BLaER1 treated with 17β-estradiol and CSF1 and Interleukin-3, amounts not matched to agents 10 nM and 100 nM (cell line): Measurements from ENCODE around the gene SPSB4.

ENCODE experiments used
- H3K27ac ChIP-seq, 11 experiments: shearing (Covaris generic); formaldehyde crosslinking; 2 replicates each; pipeline ENCODE4 v1.8.1; 2022
- H3K27me3 ChIP-seq, 11 experiments: shearing (Covaris generic); formaldehyde crosslinking; 2 replicates each; pipeline ENCODE4 v1.8.1; 2022
- H3K36me3 ChIP-seq, 11 experiments: shearing (Covaris generic); formaldehyde crosslinking; 2 replicates each; pipeline ENCODE4 v1.8.1; 2022
- H3K4me1 ChIP-seq, 10 experiments: shearing (Covaris generic); formaldehyde crosslinking; 2 replicates each; pipeline ENCODE4 v1.8.1; 2022
- H3K4me2 ChIP-seq, 11 experiments: shearing (Covaris generic); formaldehyde crosslinking; 2 replicates each; pipeline ENCODE4 v1.8.1; 2022
- H3K4me3 ChIP-seq, 10 experiments: shearing (Covaris generic); formaldehyde crosslinking; 2 replicates each; pipeline ENCODE4 v1.8.1; 2022
- H3K9ac ChIP-seq, 11 experiments: shearing (Covaris generic); formaldehyde crosslinking; 2 replicates each; pipeline ENCODE4 v1.8.1; 2022
- H3K9me3 ChIP-seq, 11 experiments: shearing (Covaris generic); formaldehyde crosslinking; replicated peaks in 1 of 11; 2 replicates each; pipeline ENCODE4 v1.8.1; 2022
- H4K20me1 ChIP-seq, 11 experiments: shearing (Covaris generic); formaldehyde crosslinking; 2 replicates each; pipeline ENCODE4 v1.8.1; 2022
- Cebpa-rat ChIP-seq, 11 experiments: shearing (Covaris generic); IDR thresholded peaks; 2 replicates each; pipeline ENCODE4 v1.8.1; 2022

The SPSB4 gene

DNA sequence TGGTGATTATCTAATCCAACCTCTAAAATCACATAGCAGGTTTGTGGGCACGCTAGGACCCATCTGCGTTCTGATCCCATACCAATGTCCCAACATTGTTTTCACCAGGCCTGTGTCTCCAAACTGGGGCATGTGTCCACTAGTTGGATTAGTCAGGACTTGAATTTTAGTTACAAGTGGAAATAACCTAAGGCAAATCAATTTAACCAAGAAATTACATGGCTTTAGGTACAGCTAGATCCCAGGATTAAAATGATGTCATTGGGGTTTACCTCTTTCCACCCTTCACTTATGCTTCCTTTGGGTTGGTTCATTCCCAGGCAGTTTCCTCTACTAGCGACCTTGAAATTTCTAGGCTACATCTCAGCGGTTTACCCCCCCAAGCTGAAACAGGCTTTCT, 133.3 kb downstream of the SPSB4 start:
- Histone ChIP-seq H3K4me1 (no peaks in the 10 kb centered on the region), H3K27ac (no peak overlapping the region), H3K27me3 (no peaks in the 10 kb centered on the region), H3K36me3 (no peaks in the 10 kb centered on the region), H3K9me3 (peaks cover 6 to 16% (median 11%) of the 10 kb centered on the region in 11 experiments; a peak in 18 of 22 replicates), H3K4me3 (no peak overlapping the region), H4K20me1 (no peaks in the 10 kb centered on the region), H3K4me2 (no peak overlapping the region), H3K9ac (no peak overlapping the region)
- TF ChIP-seq Cebpa-rat (IDR thresholded peaks at IDR 0.05) = no peak

DNA sequence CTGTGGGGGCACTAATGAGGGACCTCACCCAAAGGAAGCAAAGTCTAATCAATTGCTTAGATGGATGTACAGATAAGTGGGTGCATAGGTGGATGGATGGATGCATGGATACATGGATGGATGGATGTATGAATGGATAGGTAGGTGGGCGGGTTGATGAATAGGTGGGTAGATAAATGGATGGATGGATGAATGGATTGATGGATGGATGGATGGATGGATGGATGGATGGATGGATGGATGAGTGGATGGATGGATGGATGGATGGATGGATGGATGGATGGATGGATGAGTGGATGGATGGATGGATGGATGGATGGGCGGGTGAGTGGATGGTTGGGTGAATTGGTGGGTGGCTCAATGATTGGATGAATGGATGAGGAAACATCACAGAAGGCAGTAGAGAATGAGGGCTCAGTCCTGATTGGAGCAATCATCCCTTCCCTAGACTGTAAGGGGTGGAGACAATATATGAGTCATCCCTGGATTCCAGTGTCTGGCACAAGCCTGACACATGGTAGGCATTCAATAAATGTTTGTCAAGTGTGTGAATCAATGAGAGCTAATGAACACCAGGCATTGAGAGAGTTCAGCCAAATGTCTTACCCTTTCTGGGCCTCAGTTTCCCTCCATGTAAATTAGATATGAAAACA, 140.1 kb downstream of the SPSB4 start:
- no peak for TF ChIP-seq Cebpa-rat (IDR thresholded peaks at IDR 0.05)

DNA sequence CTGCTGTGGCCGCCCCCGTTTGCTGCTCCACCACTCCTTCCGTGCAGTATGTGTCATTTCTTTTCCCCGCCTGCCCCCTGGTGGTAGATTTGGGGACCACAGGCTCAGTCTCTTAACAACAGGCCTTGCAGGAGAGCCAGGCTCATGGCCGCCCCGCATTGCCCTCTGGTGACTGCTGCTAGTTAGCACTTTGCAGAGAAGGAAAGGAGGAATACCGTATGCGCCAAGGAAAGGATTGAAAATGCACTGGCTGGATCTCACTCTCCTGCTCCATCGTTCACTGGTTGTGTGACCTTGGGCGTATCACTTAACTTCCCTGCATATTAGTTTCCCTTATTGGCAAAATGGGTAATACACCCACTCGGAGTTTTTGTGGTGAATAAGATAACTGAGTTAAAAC, 141.2 kb downstream of the SPSB4 start:
- no peak overlapping the region for H3K4me2 ChIP-seq
- peaks cover 0 to 8% (median 6%) of the 10 kb centered on the region in 10 experiments; a peak in 5 of 20 replicates for H3K4me1 ChIP-seq
- no peaks in the 10 kb centered on the region for H3K36me3 ChIP-seq
- no peaks in the 10 kb centered on the region for H4K20me1 ChIP-seq
- H3K9me3 ChIP-seq = no peaks in the 10 kb centered on the region; a peak in 1 of 22 replicates
- TF ChIP-seq Cebpa-rat (IDR thresholded peaks at IDR 0.05) = no peak
- no peaks in the 10 kb centered on the region for H3K27me3 ChIP-seq
- no peak overlapping the region for H3K4me3 ChIP-seq
- H3K27ac ChIP-seq = no peak overlapping the region
- no peak overlapping the region for H3K9ac ChIP-seq

More for the DNA sequence above, 140.1 kb downstream of the SPSB4 start:
- no peaks in the 10 kb centered on the region for H3K27me3 ChIP-seq
- H3K27ac ChIP-seq = no peak overlapping the region
- no peaks in the 10 kb centered on the region for H4K20me1 ChIP-seq
- H3K9me3 ChIP-seq = no peaks in the 10 kb centered on the region; a peak in 1 of 22 replicates
- H3K4me3 ChIP-seq = no peak overlapping the region
- no peak overlapping the region for H3K4me2 ChIP-seq
- H3K9ac ChIP-seq = no peak overlapping the region
- H3K4me1 ChIP-seq = peaks cover 0 to 8% (median 6%) of the 10 kb centered on the region in 10 experiments; a peak in 5 of 20 replicates
- no peaks in the 10 kb centered on the region for H3K36me3 ChIP-seq

DNA sequence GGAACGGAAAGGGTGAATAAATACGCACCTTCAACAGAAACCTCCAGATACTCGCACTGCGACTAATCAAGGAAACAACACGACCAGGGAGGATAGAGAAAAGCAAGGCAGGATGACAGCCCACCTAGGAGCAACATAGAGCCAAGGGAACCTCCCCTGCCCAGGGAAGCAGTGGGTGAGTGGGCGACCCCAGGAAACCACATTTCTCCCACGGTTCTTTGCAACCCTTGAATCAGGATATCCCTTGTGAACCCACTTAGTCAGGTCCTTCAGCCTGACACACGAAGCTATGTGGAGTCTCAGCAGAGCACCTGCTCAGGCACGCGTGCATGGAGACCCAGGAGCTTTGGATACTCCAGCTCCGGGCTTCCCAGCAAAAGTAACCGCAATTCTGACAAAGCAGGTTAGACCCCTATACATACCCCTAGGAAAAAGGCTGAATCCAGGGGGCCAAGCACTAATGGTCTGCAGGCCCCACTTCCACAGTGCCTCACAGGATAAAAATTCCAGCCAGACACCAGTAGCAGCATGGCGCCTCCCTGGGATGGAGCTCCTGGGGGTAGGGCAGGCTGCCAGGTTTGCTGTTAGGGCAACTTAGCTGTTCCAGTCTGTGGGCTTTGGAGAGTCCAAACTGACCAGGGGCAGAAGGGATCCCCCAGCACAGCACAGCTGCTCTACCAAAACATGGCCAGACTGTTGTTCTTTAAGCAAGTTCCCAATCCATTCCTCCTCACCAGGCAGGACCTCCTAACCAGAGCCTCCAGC, 142.1 kb downstream of the SPSB4 start:
- no peak overlapping the region for H3K9ac ChIP-seq
- no peak overlapping the region for H3K4me3 ChIP-seq
- no peaks in the 10 kb centered on the region for H3K36me3 ChIP-seq
- no peak for TF ChIP-seq Cebpa-rat (IDR thresholded peaks at IDR 0.05)
- no peaks in the 10 kb centered on the region; a peak in 1 of 22 replicates for H3K9me3 ChIP-seq
- no peak overlapping the region for H3K27ac ChIP-seq
- H4K20me1 ChIP-seq = no peaks in the 10 kb centered on the region
- no peaks in the 10 kb centered on the region for H3K27me3 ChIP-seq
- H3K4me1 ChIP-seq = peaks cover 0 to 8% (median 6%) of the 10 kb centered on the region in 10 experiments; a peak in 5 of 20 replicates
- peak overlapping the region in 5 of 11 experiments; percentile 1 to 21 (median 16); a peak in 5 of 22 replicates for H3K4me2 ChIP-seq
